GM11168 (cell line): ENCODE results near the gene MOK.

Experiments
- in situ Hi-C: fragments of 300-500 bp; cut with MboI; formaldehyde crosslinking; loops from one replicate; pipeline ENCODE4 v1.12.0; 2022; ENCODE audit warnings: low sequenced_read_pairs; ENCODE audit not compliant: unreplicated experiment

MOK gene

DNA sequence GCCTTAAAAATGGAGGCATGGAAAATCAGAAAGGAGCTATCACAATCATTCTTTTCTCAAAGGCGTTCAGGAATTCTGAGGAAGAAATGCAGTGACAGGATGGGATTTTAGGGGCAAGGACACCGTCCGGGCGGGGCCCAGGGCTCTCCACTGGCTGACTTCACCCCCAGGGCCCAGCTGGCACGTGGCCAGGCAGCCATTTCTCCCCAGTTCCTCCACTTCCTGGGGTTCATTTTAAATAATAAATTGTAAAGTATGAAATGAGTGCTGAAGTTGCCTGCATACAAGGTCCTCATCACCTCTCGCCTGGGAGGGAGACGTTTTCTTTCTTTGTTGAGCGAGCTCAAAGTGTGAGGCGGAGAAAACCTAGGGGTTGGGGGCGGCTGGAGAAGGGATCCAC is 91.5 kb downstream of the MOK start:
- in situ Hi-C loops, result no loop called here

- in situ Hi-C loops, result no loop called here
These were observed 92.1 kb downstream of the MOK start for GRCh38 chr14:102212845-102213244.

GRCh38 chr14:102212356-102212755 is 92.6 kb downstream of the MOK start:
- in situ Hi-C loops, result no loop called here

DNA sequence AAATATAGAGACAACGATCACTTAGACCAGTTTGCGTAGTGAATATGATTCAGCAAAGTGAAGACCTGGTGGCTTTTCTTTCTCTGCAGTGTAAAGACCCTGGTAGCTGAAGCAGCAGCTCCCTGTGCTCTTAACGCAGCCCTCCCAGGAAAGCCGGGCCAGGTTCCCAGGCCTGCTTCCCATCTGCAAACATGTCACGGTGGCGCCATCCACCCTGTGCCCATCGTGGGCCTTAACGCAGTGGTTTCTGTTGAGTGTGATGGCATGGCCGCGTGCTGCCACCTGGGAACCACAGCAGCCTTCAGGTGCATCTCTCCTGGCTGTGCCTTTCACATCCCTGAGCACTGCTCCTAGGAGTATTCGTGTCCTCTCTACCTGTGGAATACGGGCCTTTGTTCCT is 93.7 kb downstream of the MOK start:
- in situ Hi-C loops, result no loop called here

DNA sequence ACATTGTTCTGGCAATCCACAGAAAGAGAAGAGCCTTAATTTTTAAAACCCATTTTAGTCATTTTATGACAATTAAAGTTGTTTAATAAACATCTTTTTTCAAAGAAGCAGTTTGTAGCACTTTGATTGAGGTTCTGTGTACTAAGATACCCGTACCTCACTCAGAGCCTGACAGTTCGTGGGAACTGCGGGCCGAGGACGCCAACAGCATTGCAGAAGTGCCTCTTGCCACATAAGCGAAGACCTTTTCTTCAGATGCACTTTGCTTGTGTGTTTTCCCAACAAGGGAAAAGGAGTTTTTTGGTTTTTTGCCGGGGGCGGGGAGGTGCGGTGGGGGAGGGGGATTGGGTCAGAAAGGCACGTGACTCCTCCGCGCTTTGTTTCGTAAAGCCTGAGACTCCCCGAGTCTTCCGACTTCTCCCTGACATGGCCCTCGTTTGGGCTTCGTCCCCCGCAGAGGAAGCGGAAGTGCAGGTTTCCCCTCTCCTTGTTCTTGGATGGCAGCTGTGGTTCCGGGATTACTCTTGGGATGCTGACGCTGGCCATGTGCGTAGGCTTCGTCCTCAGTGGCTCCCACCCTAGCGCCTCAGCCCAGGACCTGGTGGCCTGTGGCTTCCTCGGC is 94.4 kb downstream of the MOK start:
- in situ Hi-C loops, result no loop called here

- in situ Hi-C loops, result no loop called here
These were observed 95.6 kb downstream of the MOK start for GRCh38 chr14:102209224-102209966.

DNA sequence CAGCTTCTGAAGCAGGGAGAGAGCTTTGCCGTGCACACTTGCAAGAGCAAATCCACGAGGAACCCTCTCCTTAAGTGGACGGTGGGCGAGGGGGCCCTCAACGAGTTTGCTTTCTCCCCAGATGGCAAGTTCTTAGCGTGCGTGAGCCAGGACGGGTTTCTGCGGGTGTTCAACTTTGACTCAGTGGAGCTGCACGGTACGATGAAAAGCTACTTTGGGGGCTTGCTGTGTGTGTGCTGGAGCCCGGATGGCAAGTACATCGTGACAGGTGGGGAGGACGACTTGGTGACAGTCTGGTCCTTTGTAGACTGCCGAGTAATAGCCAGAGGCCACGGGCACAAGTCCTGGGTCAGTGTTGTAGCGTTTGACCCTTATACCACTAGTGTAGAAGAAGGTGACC is 96.2 kb downstream of the MOK start:
- in situ Hi-C loops, result no loop called here

- in situ Hi-C loops, result no loop called here
These were observed 97.1 kb downstream of the MOK start for GRCh38 chr14:102207831-102208365.

GRCh38 chr14:102206918-102207317 is 98.0 kb downstream of the MOK start:
- in situ Hi-C loops, result no loop called here

DNA sequence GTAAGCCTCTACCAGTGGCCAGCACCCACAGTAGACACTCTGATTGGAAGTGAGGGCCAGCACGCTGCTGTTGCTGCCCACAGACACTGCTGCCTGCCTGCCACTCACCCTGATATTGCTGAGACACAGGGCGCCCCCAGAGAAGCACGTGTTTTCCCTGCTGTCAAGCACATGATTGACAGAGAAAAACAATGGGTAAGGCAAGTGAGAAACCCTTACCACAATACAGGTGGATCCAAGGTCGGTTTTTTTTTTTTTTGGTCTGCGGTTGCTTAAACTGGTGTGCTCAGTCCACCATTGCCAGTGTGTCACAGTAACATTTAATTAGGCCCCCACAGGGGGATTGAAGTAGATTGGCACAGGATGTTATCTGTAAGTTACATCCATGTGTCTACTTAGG is 99.4 kb downstream of the MOK start:
- in situ Hi-C loops, result no loop called here

DNA sequence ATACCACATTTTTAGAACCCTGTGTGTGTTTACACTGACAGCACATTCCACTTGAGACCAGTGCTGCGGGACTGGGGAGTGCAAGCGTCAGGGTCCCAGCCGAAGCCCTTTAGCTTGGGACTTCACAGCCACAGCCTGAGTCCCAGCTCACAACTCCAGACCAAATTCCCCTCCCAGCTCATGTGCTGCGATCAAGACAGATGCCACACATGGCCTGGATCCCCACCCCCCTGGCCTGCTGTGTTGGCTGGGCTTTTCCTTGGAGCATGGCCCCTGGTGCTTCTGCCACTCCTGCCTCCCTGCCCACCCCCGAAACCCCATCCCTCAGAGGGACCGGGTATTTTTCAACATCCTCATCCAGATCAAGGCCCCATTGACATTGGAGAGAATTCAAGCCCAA is 101.6 kb downstream of the MOK start:
- in situ Hi-C loops, result no loop called here

DNA sequence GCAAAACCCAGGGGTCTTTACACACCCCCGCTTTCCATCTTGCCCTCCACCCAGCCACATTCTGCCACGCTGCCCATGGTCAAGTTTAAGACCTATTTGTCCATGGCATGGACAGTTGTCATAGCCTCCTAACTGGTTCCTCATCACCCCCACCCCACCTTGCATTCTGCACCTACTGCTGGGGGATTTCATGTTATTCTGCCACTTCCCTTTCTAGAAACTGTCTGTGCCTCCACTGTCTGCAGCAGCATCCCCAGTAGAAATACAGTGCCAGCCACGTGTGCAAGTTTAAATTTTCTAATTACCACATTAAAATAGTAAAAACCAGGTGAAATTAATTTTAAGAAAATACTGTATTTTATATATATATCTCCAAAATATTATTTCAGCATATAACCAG is 102.0 kb downstream of the MOK start:
- in situ Hi-C loops, result no loop called here

DNA sequence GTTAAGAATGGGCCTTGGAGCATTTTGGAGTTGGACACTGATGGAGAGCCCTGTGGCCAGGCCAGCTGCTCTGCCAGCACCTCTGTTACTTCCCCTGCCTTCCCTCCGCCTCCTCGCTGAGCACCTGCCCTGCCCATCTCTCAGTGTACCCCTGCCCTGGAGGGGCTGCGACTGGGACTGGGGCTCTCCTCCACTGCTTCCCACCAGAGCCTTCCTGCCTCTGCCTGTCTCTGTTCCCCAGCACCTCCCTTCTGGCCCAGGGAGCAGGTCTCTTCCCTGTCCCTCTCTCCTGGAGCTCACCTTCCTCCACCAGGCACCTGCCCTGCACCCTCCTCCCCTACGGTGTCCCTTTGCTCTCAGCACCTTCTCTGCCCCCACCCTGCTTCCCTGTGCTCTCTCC is 103.2 kb downstream of the MOK start:
- in situ Hi-C loops, result no loop called here

DNA sequence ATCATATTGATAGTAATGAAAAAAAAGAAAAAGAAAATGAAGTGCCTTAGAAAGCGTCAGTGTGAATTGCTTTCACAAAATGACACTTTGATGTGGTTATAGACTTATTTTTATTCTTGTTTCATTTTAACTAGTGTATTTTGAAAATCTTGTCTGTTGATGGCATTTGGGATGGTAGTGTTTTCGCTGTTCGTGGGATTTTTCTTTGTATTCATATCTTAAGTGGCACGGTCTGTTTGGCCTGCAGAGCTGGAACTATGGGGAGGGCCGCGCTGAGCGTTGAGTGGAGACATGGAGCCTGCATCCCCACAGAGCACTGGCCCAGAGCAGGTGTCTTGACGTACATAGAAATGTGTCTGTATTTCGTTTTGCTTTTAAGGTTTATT is 103.6 kb downstream of the MOK start:
- in situ Hi-C loops, result no loop called here

- in situ Hi-C loops, result no loop called here
These were observed 104.1 kb downstream of the MOK start for GRCh38 chr14:102200690-102201352.

DNA sequence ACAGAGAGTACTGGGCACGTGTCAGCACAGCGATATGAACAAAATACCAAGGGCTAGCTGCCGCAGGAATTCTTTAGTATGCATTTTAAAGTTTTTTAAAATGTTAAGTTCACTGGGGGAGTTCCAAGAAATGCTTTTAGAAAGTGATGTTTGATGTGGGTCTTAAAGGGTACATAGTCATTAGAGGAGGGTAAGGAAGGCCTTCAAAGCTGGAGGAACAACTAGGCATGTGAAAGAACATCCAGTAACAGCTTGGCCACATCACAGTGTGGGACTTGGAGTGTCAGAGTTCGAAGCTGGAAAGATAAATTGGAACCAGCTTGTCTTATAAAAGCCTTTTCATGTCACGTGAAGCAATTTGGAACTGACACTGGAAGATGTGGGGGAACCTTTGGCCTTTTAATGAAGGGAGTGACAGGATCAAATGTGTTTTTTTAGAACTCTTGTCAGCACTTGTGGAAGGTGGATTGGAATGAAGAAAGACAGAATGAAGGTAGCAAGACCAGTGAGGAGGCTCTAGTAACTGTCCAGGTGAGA is 107.6 kb downstream of the MOK start:
- in situ Hi-C loops, result no loop called here

DNA sequence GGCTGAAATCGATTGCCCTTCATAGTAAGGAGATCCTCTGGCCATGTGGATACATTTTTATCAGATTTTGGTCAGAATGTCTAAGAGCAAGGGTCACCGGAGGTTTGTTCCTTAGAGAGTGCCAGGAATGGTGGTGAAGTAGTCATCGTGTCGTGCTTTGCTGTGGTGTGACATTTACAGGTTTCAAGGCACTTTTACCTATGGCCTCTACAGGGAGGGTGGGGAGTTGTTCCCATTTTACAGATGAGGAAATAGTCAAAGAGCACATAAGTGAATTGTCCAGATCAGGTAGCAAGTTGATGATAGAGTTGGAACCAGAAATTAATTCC is 108.1 kb downstream of the MOK start:
- in situ Hi-C loops, result no loop called here

DNA sequence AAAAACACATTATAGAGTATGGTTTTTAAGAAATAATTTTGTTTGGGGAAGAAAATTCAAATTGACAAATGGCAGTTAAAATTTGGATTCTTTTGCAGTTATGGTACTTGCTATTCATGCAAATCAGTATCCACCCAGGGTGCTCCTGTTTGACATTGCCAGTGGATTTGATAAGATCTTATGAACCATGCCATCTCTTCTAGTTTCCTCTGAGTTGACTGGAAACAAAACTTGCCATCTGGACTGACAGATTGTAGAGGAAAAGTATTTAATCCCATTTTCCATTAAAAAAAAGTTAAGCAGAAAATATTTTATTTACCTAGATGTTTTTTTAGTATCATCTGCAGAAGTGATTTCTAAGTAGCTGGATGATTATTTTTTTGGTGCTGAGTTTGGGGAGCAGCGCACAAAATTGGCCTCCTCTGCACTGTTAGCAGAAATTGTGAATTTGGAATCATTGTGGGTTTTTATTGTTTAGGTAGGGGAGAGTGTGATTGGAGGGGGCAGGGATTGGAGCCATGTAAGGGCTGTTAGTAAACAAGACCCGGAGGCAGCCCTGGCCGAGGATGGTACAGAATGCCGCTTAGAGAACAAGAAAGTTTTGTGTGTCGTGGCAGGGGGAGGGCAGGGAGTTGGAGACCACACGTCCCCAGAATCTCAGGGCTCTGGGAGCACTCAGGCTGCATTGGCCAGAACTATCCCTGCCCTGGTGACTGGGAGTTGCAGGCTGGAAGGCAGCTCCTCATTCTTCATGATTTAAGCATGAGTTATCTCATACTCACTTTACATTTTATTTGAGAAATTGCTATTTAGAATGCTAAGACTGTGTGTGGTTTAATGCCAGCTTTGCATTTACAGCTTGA is 108.7 kb downstream of the MOK start:
- in situ Hi-C loops, result no loop called here

- in situ Hi-C loops, result no loop called here
These were observed 109.5 kb downstream of the MOK start for GRCh38 chr14:102195446-102195845.

DNA sequence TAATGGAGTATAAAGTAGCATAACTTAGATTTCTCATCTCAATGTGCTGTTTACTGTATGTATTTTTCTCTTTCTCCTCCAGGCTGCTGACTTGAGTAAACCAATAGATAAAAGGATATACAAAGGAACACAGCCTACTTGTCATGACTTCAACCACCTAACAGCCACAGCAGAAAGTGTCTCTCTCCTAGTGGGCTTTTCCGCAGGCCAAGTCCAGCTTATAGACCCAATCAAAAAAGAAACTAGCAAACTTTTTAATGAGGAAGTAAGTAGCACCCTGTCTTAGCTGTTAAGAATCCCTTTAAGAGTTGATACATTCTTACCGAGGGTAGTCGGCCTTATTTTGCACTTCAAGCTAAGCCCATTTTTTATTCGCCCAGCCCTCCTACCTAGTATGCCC is 110.1 kb downstream of the MOK start:
- in situ Hi-C loops, result no loop called here
